SK-N-MC (cell line): ENCODE measurements around the gene GRK3.

Experiments
- EZH2 ChIP-seq: fragments of 200-600 bp; sonication (generic); IDR thresholded peaks from one replicate; pipeline ENCODE4 v1.6.1; 2017; ENCODE audit warnings: antibody characterized with exemption
- FOXP2 ChIP-seq: optimal IDR thresholded peaks from 2 replicates; pipeline ENCODE3; 2011; ENCODE audit warnings: mild to moderate bottlenecking, moderate library complexity; ENCODE audit not compliant: insufficient read depth; ENCODE audit errors: extremely low read length, control extremely low read depth
- POLR2AphosphoS5 ChIP-seq: IDR thresholded peaks from 2 replicates; pipeline ENCODE4 v1.6.1; 2012; ENCODE audit warnings: mild to moderate bottlenecking, low read depth, low read length, borderline replicate concordance

DNA sequence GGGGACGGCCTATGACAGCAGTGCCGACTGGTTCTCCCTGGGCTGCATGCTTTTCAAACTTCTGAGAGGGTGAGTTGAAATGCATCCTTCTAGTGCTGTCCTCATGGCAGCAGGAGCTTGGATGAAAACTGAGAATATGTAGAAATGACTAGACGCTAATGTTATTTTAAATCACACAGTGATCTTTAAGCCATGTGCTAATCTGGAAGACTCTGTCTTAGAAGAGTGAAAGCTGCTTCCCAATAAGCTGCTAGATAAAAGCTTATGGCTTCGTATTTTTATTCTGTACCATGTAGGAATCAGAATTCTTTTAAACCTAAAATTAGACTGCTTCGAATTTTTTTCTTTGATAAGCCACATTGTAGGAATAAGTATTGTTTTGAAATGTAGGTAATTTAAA, 130.7 kb downstream of the GRK3 start:
- TF ChIP-seq POLR2AphosphoS5 (no peak), EZH2 (no peak), FOXP2 (no peak)
